Stomach (tissue), 9 donors: ENCODE data around the gene FLT3LG. TPM values are rescaled to one million over a fixed set of nuclear protein-coding genes. Genes with fewer than 3 reads are reported as not detected.
A peak's percentile ranks its signal among the peaks of the same experiment; 100 is the strongest.

Experiments used
- DNase-seq, 2 donors: peaks; one replicate each; pipeline versions ENCODE4 v3.0.0 to v3.0.0-alpha.2; 2013 to 2019
- H3K27ac ChIP-seq, 5 donors: fragments of 200-600 bp in 4 of 5; sonication (generic) in 4 of 5; one replicate each; pipeline ENCODE4 v1.5.1; 2013 to 2019; ENCODE audit warnings: mild to moderate bottlenecking in 1 of 5, moderate library complexity in 1 of 5
- H3K27me3 ChIP-seq, 3 donors: fragments of 200-600 bp; sonication (generic); one replicate each; pipeline ENCODE4 v1.5.1; 2017 to 2019; ENCODE audit warnings: mixed run types in 1 of 3
- H3K36me3 ChIP-seq, 4 donors: fragments of 200-600 bp; sonication (generic); 1 replicate in 3 of 4; 2 replicates in 1 of 4; pipeline ENCODE4 v1.5.1; 2016 to 2019
- H3K4me1 ChIP-seq, 4 donors: fragments of 200-600 bp; sonication (generic); one replicate each; pipeline ENCODE4 v1.5.1; 2016 to 2019
- H3K4me3 ChIP-seq, 4 donors: fragments of 200-600 bp; sonication (generic) in 3 of 4; one replicate each; pipeline ENCODE4 v1.5.1; 2016 to 2019; ENCODE audit warnings: mild to moderate bottlenecking in 1 of 4
- H3K9me3 ChIP-seq, 4 donors: fragments of 200-600 bp; sonication (generic); one replicate each; pipeline ENCODE4 v1.5.1; 2016 to 2019
- EP300 ChIP-seq: sonication (generic); formaldehyde crosslinking; IDR thresholded peaks from one replicate; pipeline ENCODE4 v1.6.1; 2017; ENCODE audit warnings: antibody characterized with exemption
- POLR2A ChIP-seq, 4 donors: fragments of 450-650 bp; IDR thresholded peaks; one replicate each; pipeline ENCODE4 v1.6.1; 2016; ENCODE audit warnings: antibody characterized with exemption in 4 of 4, control low read depth in 2 of 4, mild to moderate bottlenecking in 1 of 4, moderate library complexity in 1 of 4
- POLR2AphosphoS5 ChIP-seq, 3 donors: sonication (generic); formaldehyde crosslinking; IDR thresholded peaks; one replicate each; pipeline ENCODE4 v1.6.1; 2016; ENCODE audit warnings: antibody characterized with exemption in 3 of 3
- WGBS, 5 donors: extraction: QIAGEN DNeasy Blood & Tissue Kit in 3 of 5; methylation state at CpG; one replicate each; pipeline versions ENCODE4 v1.1.5 to v1.1.7; 2013 to 2018; 5-methylcytosine and 5-hydroxymethylcytosine counted together
- intact Hi-C: fragments of 100-400 bp; cut with DNase I; formaldehyde crosslinking; loops from one replicate; pipeline ENCODE4 v1.15.1; 2023; ENCODE audit warnings: low total_unique reads
- polyA plus RNA-seq, 3 donors: library from polyadenylated mRNA; stranded (reverse); fragments of 200-250 nt; gene quantifications; one replicate each; pipeline ENCODE4 v1.2.3, GENCODE V29; 2013
- total RNA-seq, 5 donors: library from RNA; depleted of rRNA; stranded (reverse); fragments of >200 nt; gene quantifications; one replicate each; pipeline versions ENCODE4 v1.1.0 to v1.2.3, GENCODE V29; 2014 to 2016
- TF ChIP-seq, protein P1 (sequence below), 7 experiments: fragments of 450-650 bp in 4 of 7; fragments of 200-600 bp in 3 of 7; sonication (generic) in 3 of 7; IDR thresholded peaks; one replicate each; pipeline ENCODE4 v1.5.1; 2016 to 2019; ENCODE audit warnings: antibody characterized with exemption in 7 of 7, control low read depth in 2 of 7, mild to moderate bottlenecking in 1 of 7
- donor health status: healthy with polysubstance abuse.
- donor health status: Bipolar disorder and iron deficiency.
- donor health status: healthy.

Gene FLT3LG
- total and polyA plus RNA-seq, 8 donors, result 1.3 to 14.5 (median 11.0) TPM; not detected in 3

DNA sequence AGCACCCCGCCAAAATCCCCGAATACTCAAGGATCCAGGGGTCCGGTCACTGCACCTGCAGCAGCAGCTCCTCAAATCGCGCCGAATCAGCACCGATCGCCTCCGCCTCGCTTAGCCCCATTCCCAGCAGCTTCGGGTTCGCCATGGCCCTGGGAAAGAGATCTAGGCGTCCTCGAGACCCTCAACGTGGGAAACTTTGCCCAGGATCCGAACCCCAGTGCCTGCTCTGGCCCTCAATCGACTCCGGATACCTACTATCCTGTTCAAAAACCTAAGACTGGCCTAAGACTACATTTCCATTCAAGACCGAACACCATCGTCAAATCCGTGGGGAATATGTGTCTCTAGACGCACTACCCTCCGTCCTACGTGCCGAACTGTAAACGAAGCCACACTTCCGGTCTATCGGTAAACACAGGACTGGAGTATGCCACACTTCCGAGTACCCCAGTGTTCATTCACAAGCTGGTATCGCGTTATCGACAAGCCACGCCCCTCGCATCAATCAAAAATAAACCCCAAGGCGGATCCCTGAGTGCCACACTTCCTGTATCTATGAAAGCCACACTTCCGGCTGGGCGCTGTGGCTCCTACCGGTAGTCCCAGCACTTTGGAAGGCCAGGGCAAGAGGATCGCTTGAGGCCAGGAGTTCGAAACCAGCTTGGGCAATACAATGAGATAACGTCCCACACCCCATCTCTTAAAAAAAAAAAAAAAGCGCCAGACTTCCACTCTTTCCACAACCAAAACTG lies 22.4 kb upstream of the FLT3LG start, which contains the start of gene PIH1D1:
TSS of gene PIH1D1 (minus strand) at position 385 of the 752 bp plus-strand sequence. CDS start at position 145, 240 bp downstream.
- TF ChIP-seq EP300, result no peak
- TF ChIP-seq, protein P1, sequence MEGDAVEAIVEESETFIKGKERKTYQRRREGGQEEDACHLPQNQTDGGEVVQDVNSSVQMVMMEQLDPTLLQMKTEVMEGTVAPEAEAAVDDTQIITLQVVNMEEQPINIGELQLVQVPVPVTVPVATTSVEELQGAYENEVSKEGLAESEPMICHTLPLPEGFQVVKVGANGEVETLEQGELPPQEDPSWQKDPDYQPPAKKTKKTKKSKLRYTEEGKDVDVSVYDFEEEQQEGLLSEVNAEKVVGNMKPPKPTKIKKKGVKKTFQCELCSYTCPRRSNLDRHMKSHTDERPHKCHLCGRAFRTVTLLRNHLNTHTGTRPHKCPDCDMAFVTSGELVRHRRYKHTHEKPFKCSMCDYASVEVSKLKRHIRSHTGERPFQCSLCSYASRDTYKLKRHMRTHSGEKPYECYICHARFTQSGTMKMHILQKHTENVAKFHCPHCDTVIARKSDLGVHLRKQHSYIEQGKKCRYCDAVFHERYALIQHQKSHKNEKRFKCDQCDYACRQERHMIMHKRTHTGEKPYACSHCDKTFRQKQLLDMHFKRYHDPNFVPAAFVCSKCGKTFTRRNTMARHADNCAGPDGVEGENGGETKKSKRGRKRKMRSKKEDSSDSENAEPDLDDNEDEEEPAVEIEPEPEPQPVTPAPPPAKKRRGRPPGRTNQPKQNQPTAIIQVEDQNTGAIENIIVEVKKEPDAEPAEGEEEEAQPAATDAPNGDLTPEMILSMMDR (IDR thresholded peaks at IDR 0.05), result peak in 1 of 7 experiments; percentile 20
- TF ChIP-seq POLR2AphosphoS5 (IDR thresholded peaks at IDR 0.05), result peak; percentile 72 to 98 (median 84)
- no peak for TF ChIP-seq POLR2A (IDR thresholded peaks at IDR 0.05)
- peak; percentile 98 to 99 for DNase-seq
- 0 to 1% (median 1%) methylated on average over 34 to 42 of the region's 42 CpGs for WGBS, 5 donors
- Histone ChIP-seq H3K9me3 (no peaks in the 10 kb centered on the region), H3K4me3 (peak within 1 kb of the TSS; percentile 69 to 98 (median 90)), H3K27ac (peak within 1 kb of the TSS; percentile 94 to 99 (median 97)), H3K36me3 (peaks cover 6 to 37% (median 33%) of the 10 kb centered on the region in 4 donors), H3K27me3 (no peaks in the 10 kb centered on the region), H3K4me1 (peaks cover 9 to 60% (median 42%) of the 10 kb centered on the region in 4 donors)
- intact Hi-C loops, result no loop called here

DNA sequence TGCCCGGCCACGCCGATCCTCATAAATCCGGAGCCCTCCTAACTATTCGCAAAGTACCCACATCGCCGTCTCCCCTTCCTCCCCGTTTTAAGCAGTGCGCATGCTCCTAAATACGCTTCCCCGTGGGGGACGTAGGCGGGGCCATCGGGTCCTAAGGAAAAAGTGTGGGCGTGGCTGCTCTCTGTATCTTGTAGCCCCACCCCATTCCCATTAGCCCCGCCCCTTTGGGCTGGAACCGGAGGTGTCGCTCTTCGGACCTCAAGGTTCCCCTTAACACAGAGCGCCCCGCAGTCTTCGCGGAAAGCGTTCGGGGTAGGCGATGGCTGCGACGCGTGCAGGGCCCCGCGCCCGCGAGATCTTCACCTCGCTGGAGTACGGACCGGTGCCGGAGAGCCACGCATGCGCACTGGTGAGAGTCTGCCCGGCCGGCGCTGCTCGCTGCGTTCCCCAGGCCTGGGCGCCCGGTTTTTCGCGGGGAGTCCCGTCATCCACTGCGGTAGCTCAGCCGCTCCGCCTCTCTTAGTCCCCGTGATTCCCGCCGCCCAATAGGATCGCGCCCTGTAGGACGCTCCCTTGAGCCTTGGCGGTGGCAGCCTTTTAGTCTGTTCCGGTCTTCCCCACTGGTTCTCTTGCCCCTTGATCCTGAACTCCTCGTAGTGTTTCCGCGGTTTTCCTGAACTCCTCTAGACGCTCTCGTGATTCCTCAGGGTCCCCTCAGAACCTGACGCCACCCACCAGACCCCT lies 20.8 kb upstream of the FLT3LG start, which contains the start of gene ALDH16A1:
TSS of gene ALDH16A1 (plus strand) at position 213 of the 744 bp plus-strand sequence. CDS start at position 320, 107 bp downstream.
- peak; percentile 98 to 99 for DNase-seq
- Histone ChIP-seq H3K4me1 (peaks cover 9 to 68% (median 40%) of the 10 kb centered on the region in 4 donors), H3K27ac (peak within 1 kb of the TSS; percentile 94 to 99 (median 97)), H3K4me3 (peak within 1 kb of the TSS; percentile 69 to 98 (median 81)), H3K9me3 (no peaks in the 10 kb centered on the region), H3K27me3 (no peaks in the 10 kb centered on the region), H3K36me3 (peaks cover 4 to 24% (median 23%) of the 10 kb centered on the region in 4 donors)
- TF ChIP-seq, protein P1 (IDR thresholded peaks at IDR 0.05), result no peak
- TF ChIP-seq POLR2A (IDR thresholded peaks at IDR 0.05) (peak in 1 of 4 donors; percentile 85), POLR2AphosphoS5 (IDR thresholded peaks at IDR 0.05) (peak; percentile 64 to 95 (median 91))
- intact Hi-C loops, result no loop called here
- WGBS, 5 donors, result 0 to 1% (median 0%) methylated on average over 53 to 66 of the region's 66 CpGs

DNA sequence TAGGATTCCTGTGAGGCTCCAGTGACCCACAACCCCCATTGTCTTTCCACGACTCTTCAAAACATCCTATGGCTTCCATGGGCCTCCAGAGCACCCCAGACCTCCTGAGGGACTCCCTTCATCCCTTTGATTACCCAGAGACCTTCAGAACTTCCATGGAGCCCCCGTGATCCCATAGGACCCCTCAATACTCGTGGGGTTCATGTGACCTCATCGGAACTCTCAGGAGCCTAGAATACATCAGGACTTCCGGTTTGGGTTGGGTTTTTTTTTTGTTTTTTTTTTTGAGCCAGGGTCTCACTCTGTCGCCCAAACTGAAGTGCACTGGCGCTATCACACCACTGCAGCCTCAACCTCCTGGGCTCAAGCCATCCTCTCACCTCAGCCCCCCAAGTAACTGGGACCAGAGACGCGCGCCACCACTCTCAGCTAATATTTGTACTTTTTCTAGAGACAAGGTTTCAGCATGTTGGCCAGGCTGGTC lies 20.2 kb upstream of the FLT3LG start:
- Histone ChIP-seq H3K4me1 (peaks cover 9 to 69% (median 41%) of the 10 kb centered on the region in 4 donors), H3K9me3 (no peaks in the 10 kb centered on the region), H3K27ac (peak overlapping the region; percentile 94 to 99 (median 97)), H3K27me3 (no peaks in the 10 kb centered on the region), H3K4me3 (peak overlapping the region; percentile 51 to 98 (median 65)), H3K36me3 (peaks cover 4 to 23% (median 19%) of the 10 kb centered on the region in 4 donors)
- 25 to 43% (median 30%) methylated on average over 10 of the region's 10 CpGs for WGBS, 5 donors
- no peak for TF ChIP-seq POLR2A (IDR thresholded peaks at IDR 0.05)
- TF ChIP-seq POLR2AphosphoS5 (IDR thresholded peaks at IDR 0.05), result no peak
- intact Hi-C loops, result no loop called here
- DNase-seq, result no peak

DNA sequence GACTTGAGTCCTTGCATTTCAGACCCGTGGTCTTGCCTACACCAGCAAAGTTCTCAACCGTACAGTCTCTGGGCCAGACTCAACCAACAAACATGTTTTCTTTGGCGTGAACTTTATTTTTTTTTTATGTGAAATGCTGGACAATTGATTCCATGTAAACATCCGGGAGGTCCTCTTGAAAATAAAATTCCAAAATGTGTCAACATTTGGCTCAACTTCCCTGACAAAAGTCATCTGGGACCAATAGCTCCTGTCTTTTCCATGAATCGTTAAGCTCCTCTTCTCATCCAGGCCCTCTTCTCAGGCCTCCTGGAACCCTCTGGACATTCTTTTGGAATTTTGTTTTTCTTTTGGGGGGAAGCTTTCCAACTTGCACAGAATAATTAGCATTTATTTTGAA lies 18.2 kb upstream of the FLT3LG start:
- intact Hi-C loops, result no loop called here
- no peaks in the 10 kb centered on the region for H3K27me3 ChIP-seq
- peaks cover 9 to 60% (median 31%) of the 10 kb centered on the region in 4 donors for H3K4me1 ChIP-seq
- H3K36me3 ChIP-seq, result peaks cover 6 to 31% (median 21%) of the 10 kb centered on the region in 4 donors
- no peaks in the 10 kb centered on the region for H3K9me3 ChIP-seq
- DNase-seq, result peak in 1 of 2 donors; percentile 80
- no peak overlapping the region for H3K4me3 ChIP-seq
- H3K27ac ChIP-seq, result peak overlapping the region; percentile 24 to 97 (median 77)
- TF ChIP-seq POLR2A (IDR thresholded peaks at IDR 0.05) (no peak), EP300 (no peak), POLR2AphosphoS5 (IDR thresholded peaks at IDR 0.05) (no peak)
- TF ChIP-seq, protein P1 (IDR thresholded peaks at IDR 0.05), result no peak
- WGBS, 5 donors, result 62 to 69% (median 65%) methylated on average over 5 of the region's 5 CpGs
